Lower leg skin (tissue), 4 donors: ENCODE measurements around the gene VSIR. TPM values are rescaled to one million over a fixed set of nuclear protein-coding genes. Genes with fewer than 3 reads are reported as not detected.

Experiments
- DNase-seq, 2 donors: peaks; one replicate each; pipeline ENCODE4 v3.0.0-alpha.2; 2019; ENCODE audit warnings: low spot score in 2 of 2
- H3K4me3 ChIP-seq: fragments of 200-600 bp; sonication (generic); 2 replicates; pipeline ENCODE4 v1.5.1; 2017; ENCODE audit warnings: mild to moderate bottlenecking, low read depth; ENCODE audit not compliant: poor library complexity, severe bottlenecking
- CTCF ChIP-seq, 3 donors: fragments of 450-650 bp; IDR thresholded peaks; one replicate each; pipeline ENCODE4 v1.5.1; 2016; ENCODE audit warnings: antibody characterized with exemption in 3 of 3, mild to moderate bottlenecking in 3 of 3, moderate library complexity in 2 of 3
- POLR2A ChIP-seq, 2 donors: fragments of 450-650 bp; IDR thresholded peaks; one replicate each; pipeline ENCODE4 v1.6.1; 2016 to 2017; ENCODE audit warnings: antibody characterized with exemption in 2 of 2, mild to moderate bottlenecking in 1 of 2, moderate library complexity in 1 of 2
- WGBS, 2 donors: methylation state at CpG; one replicate each; pipeline ENCODE4 v1.1.5; 2018; 5-methylcytosine and 5-hydroxymethylcytosine counted together
- intact Hi-C: fragments of 100-400 bp; cut with DNase I; formaldehyde crosslinking; loops from one replicate; pipeline ENCODE4 v1.15.0; 2023; ENCODE audit warnings: low total_unique reads
- total RNA-seq, 4 donors: library from RNA; depleted of rRNA; stranded (reverse); fragments of >200 nt; gene quantifications; one replicate each; pipeline ENCODE4 v1.1.0, GENCODE V29; 2016

VSIR gene
- total RNA-seq, 4 donors from 2014 or later = 14.5 to 56.5 (median 23.2) TPM

DNA sequence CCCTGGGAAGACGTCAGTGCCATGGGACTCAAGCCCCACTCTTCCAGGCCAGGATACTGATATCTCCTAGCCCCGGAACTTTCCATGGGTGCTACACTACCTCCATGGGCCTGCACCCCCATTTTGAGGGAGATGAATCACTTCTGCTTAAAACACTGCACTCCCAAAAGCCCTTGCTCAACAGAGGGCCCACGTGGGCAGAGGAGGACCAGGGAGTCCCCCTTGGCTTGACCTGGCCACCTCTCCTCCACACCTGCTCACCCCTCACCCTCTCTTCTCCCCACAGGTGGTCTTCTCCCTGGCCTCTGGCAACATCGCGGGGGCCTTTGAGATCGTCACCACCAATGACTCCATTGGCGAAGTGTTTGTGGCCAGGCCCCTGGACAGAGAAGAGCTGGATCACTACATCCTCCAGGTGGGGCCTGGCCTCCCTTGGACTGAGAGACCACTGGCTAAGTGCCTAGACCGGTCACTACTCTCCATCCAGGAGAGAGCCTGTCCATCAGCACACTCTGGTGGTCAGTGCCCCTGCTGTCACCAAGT is 33.9 kb downstream of the VSIR start:
- no peak overlapping the region for H3K4me3 ChIP-seq
- 97% methylated on average over 8 of the region's 8 CpGs for WGBS, 2 donors
- intact Hi-C loops = no loop called here
- DNase-seq = no peak
- TF ChIP-seq POLR2A (IDR thresholded peaks at IDR 0.05) = no peak
- TF ChIP-seq CTCF (IDR thresholded peaks at IDR 0.05) = no peak

DNA sequence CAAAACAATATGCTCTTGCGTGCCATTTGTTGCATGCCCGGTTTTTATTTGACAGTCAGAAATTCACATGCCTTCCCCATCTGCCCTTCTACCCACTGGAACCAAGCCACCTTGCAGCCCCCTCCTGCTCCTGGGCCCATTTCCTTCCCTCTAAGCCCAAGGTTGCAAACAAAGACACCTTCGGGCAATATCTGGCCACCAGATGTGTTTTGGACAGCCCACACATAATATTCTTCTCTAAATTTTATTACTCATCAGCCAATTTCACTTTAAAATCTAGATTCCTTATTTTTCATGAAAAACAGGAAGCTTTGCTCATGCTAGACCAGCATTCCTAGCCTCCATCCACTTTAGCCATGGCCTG is 35.5 kb downstream of the VSIR start:
- WGBS, 2 donors = 53 to 59% methylated on average over 3 of the region's 3 CpGs
- DNase-seq = no peak
- no peak for TF ChIP-seq POLR2A (IDR thresholded peaks at IDR 0.05)
- no peak for TF ChIP-seq CTCF (IDR thresholded peaks at IDR 0.05)
- H3K4me3 ChIP-seq = no peak overlapping the region
- intact Hi-C loops = no loop called here

DNA sequence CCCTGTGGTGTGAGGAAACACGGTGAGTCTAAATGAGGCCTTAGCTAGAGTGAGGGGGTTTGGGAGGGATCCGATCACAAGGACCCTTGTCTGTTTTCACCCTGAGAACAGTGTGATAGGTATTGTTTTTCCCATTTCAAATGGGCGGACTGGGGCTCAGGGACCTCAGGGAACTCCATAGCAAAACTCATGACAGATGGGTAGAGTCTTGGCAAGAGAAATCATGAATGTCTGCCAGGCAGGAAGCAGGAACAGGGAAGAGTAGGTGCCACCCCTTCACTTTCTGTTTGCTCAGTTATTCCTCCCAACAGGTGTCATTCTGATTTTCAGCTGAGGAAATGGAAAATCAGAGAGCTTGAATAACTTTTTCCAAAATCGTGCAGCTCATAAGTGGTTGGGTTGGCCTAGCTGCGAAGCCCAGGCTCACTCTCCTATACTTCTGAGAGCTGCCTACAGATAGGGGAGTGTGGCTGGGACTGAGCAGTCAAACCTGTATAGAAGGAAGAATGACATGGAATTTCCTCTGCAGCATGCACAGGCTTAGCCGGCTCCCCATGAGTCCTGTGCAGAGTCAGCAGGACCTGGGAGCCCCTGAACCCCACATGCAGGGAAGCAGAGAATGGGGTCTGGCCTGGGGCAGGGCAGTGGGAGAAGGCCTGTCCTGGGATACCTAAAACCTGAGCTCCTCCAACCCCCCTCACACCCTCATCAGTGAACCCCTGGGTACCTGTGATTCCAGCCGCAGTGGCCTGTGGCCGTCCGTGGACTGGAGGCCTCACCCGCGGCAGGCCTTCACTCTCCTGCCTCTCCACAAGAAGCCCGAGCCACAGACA is 36.1 kb downstream of the VSIR start:
- TF ChIP-seq CTCF (IDR thresholded peaks at IDR 0.05) (no peak), POLR2A (IDR thresholded peaks at IDR 0.05) (no peak)
- no peak overlapping the region for H3K4me3 ChIP-seq
- intact Hi-C loops = no loop called here
- WGBS, 2 donors = 53 to 58% methylated on average over 12 of the region's 12 CpGs
- DNase-seq = no peak

GRCh38 chr10:71736570-71736952 is 36.8 kb downstream of the VSIR start:
- intact Hi-C loops = no loop called here
- DNase-seq = no peak
- no peak overlapping the region for H3K4me3 ChIP-seq
- no peak for TF ChIP-seq POLR2A (IDR thresholded peaks at IDR 0.05)
- WGBS, 2 donors = 63 to 65% methylated on average over 2 of the region's 2 CpGs

DNA sequence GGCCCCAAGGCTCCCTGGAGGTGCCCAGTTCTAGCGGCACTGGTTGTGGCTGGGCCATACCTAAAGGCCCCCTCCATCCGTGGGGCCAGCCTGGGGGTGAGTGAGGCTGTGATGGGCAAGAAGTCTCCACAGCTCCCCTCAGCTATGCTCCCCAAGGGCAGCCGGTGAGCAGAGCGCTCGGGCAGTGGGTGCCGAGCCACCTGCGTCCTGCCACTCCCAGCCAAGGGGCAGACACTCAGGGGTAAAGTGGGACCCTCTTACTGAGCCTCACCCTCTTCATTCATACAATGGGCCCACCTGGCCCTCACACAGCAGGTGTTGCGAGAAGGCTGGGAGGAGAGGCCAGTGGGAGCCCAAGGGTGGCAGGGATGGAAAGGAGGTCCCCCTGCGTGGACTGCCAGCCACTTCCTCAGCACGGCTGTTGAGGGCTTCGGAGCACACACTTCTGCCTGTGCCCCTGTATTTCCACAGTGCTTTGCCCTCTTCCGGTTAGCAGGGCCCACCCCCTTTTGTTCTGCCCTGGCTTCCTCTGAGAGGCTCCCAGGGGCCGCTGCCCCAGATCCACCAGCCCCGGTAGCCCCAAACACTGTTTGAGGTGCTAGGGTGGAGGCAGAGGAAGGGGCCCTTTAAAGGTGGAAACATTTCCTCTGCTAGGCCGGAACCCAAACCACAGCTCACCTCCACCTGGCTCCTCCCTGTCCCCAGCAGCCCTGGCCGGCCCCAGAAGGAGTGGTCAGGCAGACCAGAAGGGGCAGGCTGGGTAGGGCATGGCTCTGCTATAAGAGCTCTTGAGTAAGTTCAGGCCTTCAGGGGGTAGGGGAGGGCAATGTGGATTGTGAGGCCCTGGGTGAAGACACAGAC is 37.4 kb downstream of the VSIR start:
- intact Hi-C loops = no loop called here
- 82 to 87% methylated on average over 15 to 16 of the region's 16 CpGs for WGBS, 2 donors
- H3K4me3 ChIP-seq = no peak overlapping the region
- no peak for TF ChIP-seq POLR2A (IDR thresholded peaks at IDR 0.05)
- no peak for TF ChIP-seq CTCF (IDR thresholded peaks at IDR 0.05)
- no peak for DNase-seq

- no peak for DNase-seq
- no peak overlapping the region for H3K4me3 ChIP-seq
- 86 to 87% methylated on average over 5 of the region's 5 CpGs for WGBS, 2 donors
- TF ChIP-seq CTCF (IDR thresholded peaks at IDR 0.05) (no peak), POLR2A (IDR thresholded peaks at IDR 0.05) (no peak)
- intact Hi-C loops = no loop called here
Observed at GRCh38 chr10:71734797-71735196, 38.5 kb downstream of the VSIR start.
